GM19240 (cell line): Measurements from ENCODE around the gene NKG7.

Experiments
- DNase-seq: peaks from one replicate; pipeline ENCODE4 v3.0.0; 2011; ENCODE audit warnings: low spot score; ENCODE audit not compliant: insufficient read length

Gene NKG7

GRCh38 chr19:51338563-51339312 lies 33.7 kb downstream of the NKG7 start:
- DNase-seq, result peak; percentile 94

- DNase-seq, result no peak
Observed at GRCh38 chr19:51337861-51338562, 34.4 kb downstream of the NKG7 start.

GRCh38 chr19:51337141-51337860 lies 35.2 kb downstream of the NKG7 start:
- DNase-seq, result no peak

GRCh38 chr19:51333836-51334460 lies 38.5 kb downstream of the NKG7 start:
- no peak for DNase-seq

- DNase-seq, result no peak
Observed at GRCh38 chr19:51331716-51332115, 40.7 kb downstream of the NKG7 start.

- no peak for DNase-seq
Observed at GRCh38 chr19:51331193-51331592, 41.3 kb downstream of the NKG7 start.

GRCh38 chr19:51330366-51330765 lies 42.1 kb downstream of the NKG7 start:
- DNase-seq, result no peak

- DNase-seq, result no peak
Observed at GRCh38 chr19:51329411-51329810, 43.0 kb downstream of the NKG7 start.

GRCh38 chr19:51327066-51328001 lies 45.1 kb downstream of the NKG7 start:
- no peak for DNase-seq

- no peak for DNase-seq
Observed at GRCh38 chr19:51326216-51327065, 46.0 kb downstream of the NKG7 start.

- no peak for DNase-seq
Observed at GRCh38 chr19:51325161-51325976, 47.1 kb downstream of the NKG7 start.

- no peak for DNase-seq
Observed at GRCh38 chr19:51324167-51324481, 48.3 kb downstream of the NKG7 start.

GRCh38 chr19:51323481-51324166 lies 48.8 kb downstream of the NKG7 start:
- no peak for DNase-seq

- no peak for DNase-seq
Observed at GRCh38 chr19:51321799-51322198, 50.7 kb downstream of the NKG7 start.
